GM19099 (cell line): ENCODE data around the gene HOXD10.

Experiments
- POLR2A ChIP-seq: IDR thresholded peaks from 3 replicates; pipeline ENCODE4 v1.6.1; 2011; ENCODE audit warnings: low read depth; ENCODE audit not compliant: insufficient read length; ENCODE audit errors: extremely low read depth

The HOXD10 gene

DNA sequence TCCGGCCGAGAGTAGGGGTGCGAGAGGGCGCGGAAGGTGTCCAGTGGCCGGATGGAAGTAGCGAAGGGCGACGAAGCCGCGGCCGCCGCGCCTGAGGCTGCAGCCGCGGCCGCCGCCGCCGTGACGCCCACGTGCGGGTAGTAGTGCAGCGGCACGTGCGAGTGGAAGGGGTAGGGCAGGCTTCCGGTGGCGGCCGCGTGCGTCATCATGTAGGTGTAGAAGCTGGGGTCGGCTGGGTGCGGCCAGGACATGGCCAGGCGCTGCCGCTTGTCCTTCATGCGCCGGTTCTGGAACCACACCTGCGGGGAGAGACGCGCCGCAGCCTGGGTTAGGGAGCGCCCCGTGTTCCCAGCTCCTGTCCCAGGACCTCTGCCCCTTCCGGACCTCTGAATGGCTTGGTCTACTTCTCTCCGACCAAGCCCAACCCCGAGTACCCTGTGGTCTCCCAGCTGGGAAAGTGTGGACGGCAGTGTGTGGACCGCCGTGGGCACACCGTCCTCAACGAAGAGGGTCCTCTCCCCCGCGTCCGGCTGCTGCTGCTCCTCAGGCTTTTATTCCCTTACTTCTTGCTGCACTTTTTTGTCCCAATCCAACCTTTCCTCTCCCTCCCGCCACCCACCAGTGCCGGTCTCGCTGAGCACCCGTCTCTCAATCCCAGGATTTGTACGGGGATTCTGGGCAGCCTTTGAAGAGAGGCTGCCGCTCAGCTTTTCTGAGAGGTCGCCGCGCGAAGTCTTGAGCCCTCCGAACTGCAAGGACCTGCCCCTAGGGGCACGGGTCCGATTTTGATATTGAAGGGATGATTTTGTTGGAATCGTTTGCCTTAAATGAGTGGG is 35.8 kb upstream of the HOXD10 start:
- TF ChIP-seq POLR2A, result no peak

- TF ChIP-seq POLR2A, result no peak
These were observed 35.2 kb upstream of the HOXD10 start for GRCh38 chr2:176081376-176081836.

- TF ChIP-seq POLR2A, result no peak
These were observed 34.6 kb upstream of the HOXD10 start for GRCh38 chr2:176081837-176082524.

GRCh38 chr2:176082525-176082823 is 34.1 kb upstream of the HOXD10 start:
- no peak for TF ChIP-seq POLR2A

DNA sequence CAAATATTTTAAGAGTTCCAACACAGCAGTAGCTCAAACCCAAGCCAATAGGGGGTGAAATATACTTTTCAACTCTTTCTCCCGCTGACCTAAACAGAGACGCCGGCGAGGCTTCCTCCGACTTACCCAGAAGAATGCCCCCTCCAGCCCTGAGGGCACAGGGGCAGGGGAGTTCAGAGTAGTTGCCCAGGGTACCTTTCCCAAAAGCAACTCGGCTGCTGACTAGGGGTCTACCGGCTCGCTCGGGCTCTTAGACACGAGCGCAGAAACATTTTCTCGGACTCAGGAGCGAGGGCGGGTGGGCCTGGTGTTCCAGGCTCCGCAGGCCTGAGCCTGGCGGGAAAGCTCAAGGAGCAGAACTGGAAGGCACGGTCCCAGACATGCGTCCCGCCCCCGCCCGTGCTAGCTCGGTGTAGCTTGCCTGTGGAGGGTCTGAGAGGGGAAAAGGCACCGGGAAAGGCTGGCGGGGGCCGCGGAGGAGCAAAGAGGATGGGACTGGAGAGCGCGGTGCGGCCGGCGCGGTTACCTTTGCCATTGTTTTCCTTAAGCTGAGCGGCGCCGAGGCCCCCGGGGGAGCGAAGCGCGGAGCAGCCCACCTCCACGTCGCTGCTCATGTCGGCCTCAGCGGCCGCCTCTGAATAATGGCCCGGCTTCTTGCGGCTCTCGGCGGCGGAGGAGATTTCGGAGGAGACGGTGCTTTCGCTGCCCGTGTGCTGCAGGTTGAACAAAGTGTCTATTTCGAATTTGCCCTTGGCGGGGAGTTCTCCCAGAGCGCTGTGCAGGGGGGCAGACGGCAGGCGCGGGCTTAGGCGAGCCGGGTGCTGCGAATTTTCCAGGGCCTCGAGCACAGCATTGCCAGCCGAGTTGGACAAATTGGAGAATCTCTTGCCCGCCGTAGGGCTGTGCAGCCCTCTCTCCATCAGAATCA is 33.5 kb upstream of the HOXD10 start:
- TF ChIP-seq POLR2A, result no peak

GRCh38 chr2:176083796-176084261 is 32.7 kb upstream of the HOXD10 start, which contains the start of gene EVX2:
Gene EVX2, minus strand, starts transcription at chr2:176083962. Its CDS starts 186 bp downstream, at chr2:176083776.
- no peak for TF ChIP-seq POLR2A

DNA sequence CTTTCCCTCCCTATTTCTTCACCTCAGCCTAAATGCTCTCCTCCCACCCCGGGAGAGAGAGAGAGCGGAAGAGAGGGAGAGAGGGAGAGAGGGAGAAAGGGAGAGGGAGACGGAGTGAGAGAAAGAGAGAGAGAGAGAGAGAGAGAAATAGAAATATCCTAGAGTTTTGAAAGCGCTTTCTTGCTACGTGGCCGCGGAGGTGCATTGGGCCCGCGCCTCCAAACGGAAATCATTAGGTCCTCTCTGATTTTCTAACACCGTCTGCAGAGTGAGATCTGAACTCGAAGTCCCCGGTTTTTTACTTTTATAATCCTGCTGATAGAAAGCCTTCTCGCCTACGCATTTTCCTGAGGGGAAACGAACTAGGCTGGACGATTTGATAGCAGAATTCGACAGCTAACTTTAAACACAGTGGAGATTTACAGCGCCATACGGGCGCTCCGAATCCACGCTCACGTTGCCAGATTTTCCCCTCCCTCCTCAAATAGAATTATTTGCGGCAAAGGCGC is 31.9 kb upstream of the HOXD10 start:
- TF ChIP-seq POLR2A, result no peak

- no peak for TF ChIP-seq POLR2A
These were observed 31.3 kb upstream of the HOXD10 start for GRCh38 chr2:176085120-176085788.

DNA sequence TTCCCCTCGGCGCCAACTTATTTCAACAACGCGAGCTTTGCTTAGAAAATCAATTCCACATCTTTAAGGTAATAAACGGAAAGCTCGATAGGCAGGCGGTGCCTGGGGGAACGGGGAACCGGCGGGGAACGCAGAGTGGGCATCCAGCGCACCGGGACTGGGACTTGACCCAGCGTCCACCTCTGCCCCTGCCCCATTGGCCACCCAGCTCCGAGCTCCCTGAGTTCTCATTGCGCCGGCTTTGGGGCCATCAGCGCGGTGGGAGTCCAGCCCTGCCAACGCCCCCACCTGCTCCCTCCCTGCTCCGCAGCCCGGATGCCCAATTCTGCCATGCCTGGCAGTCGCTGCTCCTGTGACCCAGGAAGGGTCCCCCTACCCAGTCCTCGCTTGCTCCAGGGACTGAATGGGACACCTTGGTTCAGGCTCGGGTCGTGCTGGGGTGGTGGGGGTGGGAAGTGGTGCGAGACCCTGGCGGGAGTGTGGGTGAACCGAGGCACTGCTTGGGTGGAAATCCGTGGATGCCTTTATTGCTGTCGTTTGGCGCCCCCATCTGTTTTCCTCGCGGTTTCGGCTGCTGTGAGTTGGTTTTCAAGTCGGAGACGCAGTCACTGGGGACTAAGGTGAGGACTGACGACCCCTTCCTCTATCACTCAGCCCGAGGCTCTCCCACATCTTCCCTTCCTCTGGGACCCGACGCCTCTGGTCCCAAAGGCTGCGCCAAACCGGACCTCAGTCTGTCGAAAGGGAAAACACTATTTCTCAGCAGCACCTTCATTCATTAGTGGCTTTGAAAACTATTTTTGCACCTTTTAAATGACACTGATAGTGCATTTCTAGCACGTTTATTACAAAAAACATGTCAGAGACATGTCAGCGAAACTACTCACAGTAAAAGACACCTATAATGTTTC is 30.5 kb upstream of the HOXD10 start:
- TF ChIP-seq POLR2A, result no peak

DNA sequence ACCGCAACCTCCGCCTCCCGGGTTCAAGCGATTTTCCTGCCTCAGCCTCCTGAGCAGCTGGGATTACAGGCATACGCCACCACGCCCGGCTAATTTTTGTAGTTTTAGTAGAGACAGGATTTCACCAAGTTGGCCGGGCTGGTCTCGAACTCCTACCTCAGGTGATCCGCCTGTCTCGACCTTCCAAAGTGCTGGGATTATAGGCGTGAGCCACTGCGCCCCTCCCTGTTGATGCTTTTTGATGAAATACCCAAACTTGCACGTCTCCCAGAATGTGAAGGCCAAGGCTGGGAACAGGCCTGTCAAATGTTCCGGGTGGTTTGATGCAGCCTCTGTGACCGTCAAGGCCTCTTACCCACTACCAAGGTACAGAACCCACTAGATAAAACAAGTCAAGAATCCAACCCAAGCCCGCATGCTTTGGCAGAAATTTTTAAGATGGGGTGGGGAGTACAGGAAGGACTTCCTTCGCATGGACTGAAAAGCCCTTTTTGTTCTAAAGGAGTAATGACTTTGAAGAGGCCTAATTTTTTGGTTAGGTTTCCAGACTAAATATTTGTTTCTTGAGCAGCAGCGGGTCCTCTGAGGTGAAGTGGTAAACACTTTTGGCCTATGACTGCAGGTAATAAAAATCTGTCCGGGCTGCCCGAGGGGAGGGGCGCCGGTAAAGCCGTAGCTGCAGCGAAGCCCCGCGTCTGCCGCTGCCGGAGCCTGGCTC is 29.1 kb upstream of the HOXD10 start:
- TF ChIP-seq POLR2A, result no peak

DNA sequence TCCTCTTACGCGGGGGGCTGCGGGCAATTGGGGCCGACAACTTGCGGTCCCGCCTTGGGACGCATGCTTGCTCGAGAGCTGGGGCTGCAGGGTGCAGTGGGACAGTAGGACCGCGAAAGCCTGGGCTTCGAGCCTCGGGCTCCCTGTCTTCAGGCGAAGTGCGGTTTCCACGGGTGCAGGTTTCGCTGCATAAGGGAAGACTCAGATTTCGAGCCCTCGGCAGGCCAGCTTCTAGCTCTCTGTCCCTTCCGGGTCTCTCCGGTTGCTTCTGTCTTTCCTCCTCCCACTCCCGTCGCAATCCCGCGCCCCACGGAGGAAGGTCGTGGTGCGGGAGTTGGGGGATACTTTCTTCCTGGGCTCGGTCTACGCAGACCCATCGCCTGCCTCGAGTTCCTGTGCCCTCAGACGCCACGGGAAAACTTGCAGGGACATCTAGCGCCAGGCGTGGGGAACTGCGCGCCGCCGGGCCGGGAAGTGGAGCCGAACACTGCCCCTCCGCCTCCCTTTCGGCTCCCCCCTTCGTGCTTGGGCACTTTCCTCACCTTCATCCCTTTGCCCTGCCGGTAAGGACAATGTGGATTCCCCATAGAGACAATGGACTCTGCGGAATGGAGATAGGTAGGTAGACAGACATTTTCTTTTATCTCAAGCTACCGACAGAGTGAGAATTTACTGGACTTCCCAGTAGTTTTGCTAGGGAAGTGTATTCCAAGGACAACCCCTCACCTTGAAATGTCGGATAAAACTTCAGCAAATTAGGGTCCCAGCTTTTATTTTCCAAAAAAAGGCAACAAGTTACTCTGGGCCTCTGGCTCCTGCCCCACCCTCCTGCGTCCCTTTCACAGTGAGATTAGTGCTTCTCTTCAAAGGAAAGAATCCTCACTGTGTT is 28.3 kb upstream of the HOXD10 start:
- TF ChIP-seq POLR2A, result no peak

- no peak for TF ChIP-seq POLR2A
These were observed 27.4 kb upstream of the HOXD10 start for GRCh38 chr2:176088937-176089842.
